Glutamatergic neuron (in vitro differentiated cells): Measurements from ENCODE around the gene ADAMTSL4. TPM values are rescaled to one million over a fixed set of nuclear protein-coding genes. Genes with fewer than 3 reads are reported as not detected.

Experiments
- DNase-seq: peaks from one replicate; pipeline ENCODE4 v3.0.0; 2022
- H3K27ac Mint-ChIP-seq: one replicate; pipeline ENCODE4 v1.8.0; 2020; ENCODE audit warnings: mild to moderate bottlenecking, mixed read lengths, inconsistent platforms; ENCODE audit not compliant: unreplicated experiment
- H3K27me3 Mint-ChIP-seq: one replicate; pipeline ENCODE4 v1.8.0; 2020; ENCODE audit warnings: mild to moderate bottlenecking, moderate library complexity, mixed read lengths, inconsistent platforms; ENCODE audit not compliant: unreplicated experiment
- H3K36me3 Mint-ChIP-seq: one replicate; pipeline ENCODE4 v1.8.0; 2020; ENCODE audit warnings: mild to moderate bottlenecking, mixed read lengths, inconsistent platforms; ENCODE audit not compliant: unreplicated experiment
- H3K4me1 Mint-ChIP-seq: one replicate; pipeline ENCODE4 v1.8.0; 2020; ENCODE audit warnings: mild to moderate bottlenecking, low read depth, mixed read lengths, inconsistent platforms; ENCODE audit not compliant: unreplicated experiment
- H3K4me3 Mint-ChIP-seq: one replicate; pipeline ENCODE4 v1.8.0; 2020; ENCODE audit warnings: mild to moderate bottlenecking, mixed read lengths, inconsistent platforms; ENCODE audit not compliant: unreplicated experiment
- H3K9me3 Mint-ChIP-seq: one replicate; pipeline ENCODE4 v1.8.0; 2020; ENCODE audit warnings: mild to moderate bottlenecking, moderate library complexity, mixed read lengths, inconsistent platforms; ENCODE audit not compliant: unreplicated experiment
- total RNA-seq: library from RNA; stranded (reverse); fragmentation: NEBNext Ultra II Directional; extraction: Animal tissue kit (Norgen Biotek cat#: 25700); gene quantifications from one replicate; pipeline ENCODE4 v1.2.1, GENCODE V29; 2021; ENCODE audit not compliant: unreplicated experiment
- TF ChIP-seq, protein P1 (sequence below): fragments of 200-600 bp; sonication (generic); IDR thresholded peaks from one replicate; pipeline ENCODE4 v1.5.0; 2021; ENCODE audit not compliant: partially characterized antibody, unreplicated experiment

The ADAMTSL4 gene
- total RNA-seq, 1 donor from 2014 or later, result 0.25 TPM

- H3K9me3 Mint-ChIP-seq, result peaks cover 3% of the 10 kb centered on the region
- H3K27ac Mint-ChIP-seq, result no peak overlapping the region
- TF ChIP-seq, protein P1, sequence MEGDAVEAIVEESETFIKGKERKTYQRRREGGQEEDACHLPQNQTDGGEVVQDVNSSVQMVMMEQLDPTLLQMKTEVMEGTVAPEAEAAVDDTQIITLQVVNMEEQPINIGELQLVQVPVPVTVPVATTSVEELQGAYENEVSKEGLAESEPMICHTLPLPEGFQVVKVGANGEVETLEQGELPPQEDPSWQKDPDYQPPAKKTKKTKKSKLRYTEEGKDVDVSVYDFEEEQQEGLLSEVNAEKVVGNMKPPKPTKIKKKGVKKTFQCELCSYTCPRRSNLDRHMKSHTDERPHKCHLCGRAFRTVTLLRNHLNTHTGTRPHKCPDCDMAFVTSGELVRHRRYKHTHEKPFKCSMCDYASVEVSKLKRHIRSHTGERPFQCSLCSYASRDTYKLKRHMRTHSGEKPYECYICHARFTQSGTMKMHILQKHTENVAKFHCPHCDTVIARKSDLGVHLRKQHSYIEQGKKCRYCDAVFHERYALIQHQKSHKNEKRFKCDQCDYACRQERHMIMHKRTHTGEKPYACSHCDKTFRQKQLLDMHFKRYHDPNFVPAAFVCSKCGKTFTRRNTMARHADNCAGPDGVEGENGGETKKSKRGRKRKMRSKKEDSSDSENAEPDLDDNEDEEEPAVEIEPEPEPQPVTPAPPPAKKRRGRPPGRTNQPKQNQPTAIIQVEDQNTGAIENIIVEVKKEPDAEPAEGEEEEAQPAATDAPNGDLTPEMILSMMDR, result no peak
- H3K4me3 Mint-ChIP-seq, result no peak overlapping the region
- no peak for DNase-seq
- H3K4me1 Mint-ChIP-seq, result peaks cover 3% of the 10 kb centered on the region
- H3K27me3 Mint-ChIP-seq, result peaks cover 13% of the 10 kb centered on the region
- no peaks in the 10 kb centered on the region for H3K36me3 Mint-ChIP-seq
Observed at GRCh38 chr1:150551051-150551783, 2.0 kb downstream of the ADAMTSL4 start.

GRCh38 chr1:150551784-150552127 lies 2.5 kb downstream of the ADAMTSL4 start:
- Mint-ChIP-seq H3K27me3 (peaks cover 13% of the 10 kb centered on the region), H3K36me3 (no peaks in the 10 kb centered on the region), H3K27ac (no peak overlapping the region), H3K9me3 (peaks cover 3% of the 10 kb centered on the region), H3K4me1 (peaks cover 3% of the 10 kb centered on the region), H3K4me3 (no peak overlapping the region)
- TF ChIP-seq, protein P1, result no peak
- no peak for DNase-seq

- Mint-ChIP-seq H3K9me3 (peaks cover 3% of the 10 kb centered on the region), H3K4me1 (peaks cover 3% of the 10 kb centered on the region), H3K27ac (no peak overlapping the region), H3K27me3 (peaks cover 11% of the 10 kb centered on the region), H3K4me3 (no peak overlapping the region), H3K36me3 (no peaks in the 10 kb centered on the region)
- no peak for DNase-seq
- TF ChIP-seq, protein P1, result no peak
Observed at GRCh38 chr1:150552128-150552910, 3.1 kb downstream of the ADAMTSL4 start.

DNA sequence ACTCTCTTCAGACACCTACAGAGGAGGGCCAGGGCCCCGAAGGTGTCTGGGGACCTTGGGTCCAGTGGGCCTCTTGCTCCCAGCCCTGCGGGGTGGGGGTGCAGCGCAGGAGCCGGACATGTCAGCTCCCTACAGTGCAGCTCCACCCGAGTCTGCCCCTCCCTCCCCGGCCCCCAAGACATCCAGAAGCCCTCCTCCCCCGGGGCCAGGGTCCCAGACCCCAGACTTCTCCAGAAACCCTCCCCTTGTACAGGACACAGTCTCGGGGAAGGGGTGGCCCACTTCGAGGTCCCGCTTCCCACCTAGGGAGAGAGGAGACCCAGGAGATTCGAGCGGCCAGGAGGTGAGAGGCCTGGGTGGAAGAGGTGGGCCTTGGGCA lies 3.7 kb downstream of the ADAMTSL4 start:
- Mint-ChIP-seq H3K27me3 (peaks cover 11% of the 10 kb centered on the region), H3K4me3 (no peak overlapping the region), H3K4me1 (peaks cover 3% of the 10 kb centered on the region), H3K36me3 (no peaks in the 10 kb centered on the region), H3K27ac (no peak overlapping the region), H3K9me3 (peaks cover 3% of the 10 kb centered on the region)
- DNase-seq, result no peak
- TF ChIP-seq, protein P1, result no peak
